GM11168 (cell line): ENCODE measurements around the gene SEC22B.
"Not testable (repeated sequence)": the region's sequence is repeated elsewhere in the genome, so short reads cannot be mapped to it uniquely, and the experiment has no call there.

ENCODE experiments used
- in situ Hi-C: fragments of 300-500 bp; cut with MboI; formaldehyde crosslinking; loops from one replicate; pipeline ENCODE4 v1.12.0; 2022; ENCODE audit warnings: low sequenced_read_pairs; ENCODE audit not compliant: unreplicated experiment

The SEC22B gene

DNA sequence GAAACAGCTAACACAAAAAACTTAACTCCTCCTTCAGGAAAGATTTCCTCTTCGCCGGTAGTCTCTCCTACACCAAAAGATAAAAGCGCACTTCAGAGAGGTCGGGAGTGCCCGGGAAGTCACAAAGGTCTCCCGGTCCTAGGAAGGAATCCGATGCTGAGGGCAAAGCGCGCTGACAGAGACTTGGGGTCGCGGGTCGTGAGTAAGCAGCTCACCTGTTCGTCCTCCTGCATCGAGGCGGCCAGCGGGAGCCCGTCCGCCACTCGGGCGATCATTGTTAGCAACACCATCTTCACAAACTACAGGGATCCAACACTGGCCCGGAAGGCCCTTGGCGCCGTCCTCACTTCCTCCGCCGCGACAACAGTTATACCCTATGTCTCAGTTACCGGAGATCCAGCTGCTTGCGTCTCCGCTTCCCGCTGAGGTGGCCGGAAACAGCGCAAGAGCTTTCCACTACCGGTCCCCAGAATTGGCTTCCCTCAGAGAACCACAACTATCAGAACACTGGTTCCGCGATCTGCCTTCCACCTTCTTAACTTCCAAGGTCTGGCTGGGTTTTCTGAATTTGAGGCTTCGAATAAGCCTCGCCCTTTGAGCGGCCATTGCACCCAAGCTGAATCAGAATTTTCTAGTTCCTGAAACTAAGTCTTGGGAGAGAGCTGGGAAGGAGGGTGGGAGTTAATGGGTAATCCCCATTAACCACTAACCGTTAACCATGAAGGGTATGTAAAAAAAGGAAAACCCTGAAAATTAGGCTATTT is at the start of gene SEC22B:
SEC22B (minus strand) TSS at position 429 of the 764 bp plus-strand sequence; CDS start at position 290, 139 bp downstream.
- in situ Hi-C loops, result no loop called here

DNA sequence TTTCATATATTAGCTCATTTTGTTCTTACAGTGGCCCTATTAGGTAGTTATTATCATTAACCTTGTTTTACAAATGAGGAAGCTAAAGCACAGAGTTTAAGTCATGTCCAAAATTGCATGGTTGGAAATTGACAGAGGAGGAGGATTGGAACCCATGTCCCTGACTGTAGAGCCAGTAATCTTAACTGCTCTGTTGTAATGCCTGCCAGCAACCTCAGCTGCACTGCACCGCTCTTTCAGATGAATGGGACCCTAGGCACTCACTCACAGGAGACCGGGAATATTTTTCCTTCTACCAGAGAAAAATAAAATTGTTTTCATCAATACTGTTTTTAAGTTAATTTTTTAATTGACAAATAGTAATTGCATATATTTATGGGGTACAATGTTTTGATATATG is 41.6 kb upstream of the SEC22B start:
- in situ Hi-C loops, result not testable (repeated sequence)

DNA sequence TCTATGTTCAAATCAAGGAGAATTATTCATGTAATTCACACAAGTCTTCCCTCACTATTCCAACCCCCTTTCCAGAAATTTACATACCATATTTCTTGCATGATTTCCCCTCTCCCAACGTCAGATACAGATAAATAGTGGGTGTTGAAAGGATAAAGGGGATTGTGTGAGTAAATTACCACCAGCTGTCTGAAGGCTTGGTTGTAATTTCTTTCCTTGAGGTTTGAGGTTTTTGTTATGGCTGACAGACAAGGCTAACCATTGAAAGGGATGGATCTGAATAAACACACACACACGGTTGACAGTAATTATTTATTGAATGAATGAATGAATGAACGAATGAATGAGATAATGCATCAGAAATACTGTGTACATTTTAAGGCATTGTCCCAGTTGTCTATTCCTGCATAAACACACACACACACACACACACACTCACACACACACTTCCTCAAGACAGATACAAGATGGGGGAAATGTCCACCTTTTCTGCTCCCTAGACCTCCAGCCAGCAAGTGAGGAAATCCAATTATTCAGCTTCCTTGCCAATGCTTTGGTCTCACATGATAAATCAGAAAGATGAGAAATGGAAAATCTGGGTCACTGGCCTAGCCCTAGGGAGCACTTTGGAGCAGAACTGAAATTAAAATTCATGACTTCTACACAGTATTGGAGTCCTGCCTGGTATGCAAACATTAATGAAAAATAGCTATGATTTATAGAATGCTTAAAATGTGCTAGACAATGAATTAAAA is 41.0 kb upstream of the SEC22B start:
- in situ Hi-C loops, result not testable (repeated sequence)

DNA sequence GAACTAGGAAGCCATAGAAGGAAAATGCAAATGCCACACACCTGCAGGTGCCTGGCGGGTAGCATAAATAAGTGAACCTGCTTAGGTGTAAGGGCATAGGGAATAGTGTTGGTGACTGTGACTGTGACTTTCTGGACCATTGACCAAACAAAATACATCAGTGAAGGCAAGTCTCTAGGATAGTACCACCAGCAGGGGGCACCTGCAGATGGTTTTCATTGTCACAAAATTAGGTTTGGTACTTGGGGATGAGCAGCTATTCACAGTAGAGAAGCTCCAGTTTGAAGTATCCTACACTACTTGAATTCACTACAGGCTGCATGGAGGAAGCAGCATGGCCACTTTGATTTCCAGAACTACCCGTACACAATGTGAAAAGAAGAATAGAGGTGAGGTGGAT is 37.3 kb upstream of the SEC22B start:
- in situ Hi-C loops, result not testable (repeated sequence)

DNA sequence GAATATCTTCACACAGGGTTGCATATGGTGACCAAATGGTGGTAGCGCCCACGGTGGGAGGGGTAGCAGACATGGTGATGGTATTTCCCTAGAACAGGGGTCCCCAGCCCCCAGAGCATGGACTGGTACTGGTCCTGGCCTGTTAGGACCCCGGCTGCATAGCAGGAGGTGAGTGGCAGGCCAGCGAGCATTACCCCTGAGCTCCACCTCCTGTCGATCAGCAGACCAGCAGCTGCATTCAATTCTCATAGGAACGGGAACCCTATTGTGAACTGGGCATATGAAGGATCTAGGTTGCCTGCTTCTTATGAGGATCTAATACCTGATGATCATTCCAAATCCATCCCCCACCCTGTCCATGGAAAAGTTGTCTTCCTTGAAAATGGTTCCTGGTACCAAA is 34.4 kb upstream of the SEC22B start:
- in situ Hi-C loops, result not testable (repeated sequence)

DNA sequence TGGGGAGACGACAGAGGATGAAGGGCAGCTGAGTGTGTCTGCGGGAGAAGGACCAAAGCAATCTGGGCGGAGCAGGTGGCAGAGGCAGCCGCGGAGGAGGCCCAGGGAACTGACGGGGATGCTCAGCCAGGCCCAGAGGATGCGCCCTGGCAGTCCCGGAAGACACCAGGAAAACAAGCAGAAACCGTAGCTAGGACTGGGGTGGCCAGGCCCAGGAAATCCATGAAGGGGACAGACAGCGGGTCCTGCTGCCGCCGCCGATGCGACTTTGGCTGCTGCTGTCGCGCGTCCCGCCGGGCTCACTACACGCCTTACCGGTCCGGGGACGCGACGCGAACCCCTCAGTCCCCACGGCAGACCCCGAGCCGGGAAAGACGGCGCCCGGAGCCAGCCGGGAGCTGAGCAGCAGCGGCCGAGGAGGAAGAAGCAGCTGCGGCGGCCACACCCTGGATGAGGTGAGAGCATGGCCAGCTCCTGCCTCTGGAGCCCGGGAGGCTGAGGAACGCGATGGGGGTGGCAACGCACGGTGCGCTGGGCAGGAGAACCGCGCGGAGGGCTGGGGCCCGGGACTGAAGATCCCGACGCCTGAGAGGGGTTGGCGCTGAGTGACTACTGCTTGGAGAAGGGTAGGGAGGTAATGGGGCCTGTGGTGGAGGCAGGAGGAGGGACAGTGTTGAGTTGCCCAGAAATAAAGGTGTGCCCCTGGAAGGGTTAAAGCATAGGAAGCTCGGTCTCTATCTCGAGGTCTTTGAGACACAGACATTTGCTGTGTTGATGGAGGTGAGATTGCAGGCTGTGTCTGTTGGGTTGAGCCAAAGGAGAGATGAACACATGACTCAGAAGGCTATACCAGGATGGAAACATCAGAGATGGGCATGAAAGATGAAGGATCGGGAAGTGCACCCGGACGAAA is 20.8 kb upstream of the SEC22B start:
- in situ Hi-C loops, result not testable (repeated sequence)

DNA sequence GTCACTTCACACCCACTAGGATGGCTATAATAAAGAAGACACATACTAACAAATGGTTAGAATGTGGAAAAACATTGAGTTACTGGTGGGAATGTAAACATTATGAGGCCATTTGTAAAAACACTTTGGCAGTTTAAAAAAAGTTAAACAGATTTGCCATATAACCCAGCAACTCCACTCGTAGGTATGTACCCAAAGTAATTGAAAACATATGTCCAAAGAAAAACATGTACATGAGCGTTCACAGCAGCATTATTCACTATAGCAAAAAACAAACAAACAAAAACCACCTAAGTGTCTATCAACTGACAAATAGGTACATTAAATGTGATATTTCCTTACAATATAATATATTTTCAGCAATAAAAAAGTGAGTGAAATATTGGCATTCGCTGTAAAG is 12.3 kb upstream of the SEC22B start:
- in situ Hi-C loops, result not testable (repeated sequence)

DNA sequence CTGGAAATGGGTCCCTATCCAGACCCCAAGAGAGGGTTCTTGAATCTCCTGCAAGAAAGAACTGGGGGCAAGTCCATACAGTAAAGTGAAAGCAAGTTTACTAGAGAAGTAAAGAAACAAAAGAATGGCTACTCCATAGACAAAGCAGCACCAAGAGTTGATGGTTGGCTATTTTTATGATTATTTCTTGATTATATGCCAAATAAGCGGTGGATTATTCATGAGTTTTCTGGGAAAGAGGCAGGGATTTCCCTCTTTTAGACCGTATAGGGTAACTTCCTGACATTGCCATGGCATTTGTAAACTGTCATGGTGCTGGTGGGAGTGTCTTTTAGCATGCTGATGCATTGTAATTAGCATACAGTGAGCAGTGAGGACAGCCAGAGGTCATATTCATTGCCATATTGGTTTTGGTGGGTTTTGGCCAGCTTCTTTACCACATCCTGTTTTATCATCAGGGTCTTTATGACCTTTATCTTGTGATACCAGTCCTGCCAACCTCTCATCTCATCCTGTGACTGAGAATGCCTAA is 5.9 kb upstream of the SEC22B start:
- in situ Hi-C loops, result not testable (repeated sequence)

DNA sequence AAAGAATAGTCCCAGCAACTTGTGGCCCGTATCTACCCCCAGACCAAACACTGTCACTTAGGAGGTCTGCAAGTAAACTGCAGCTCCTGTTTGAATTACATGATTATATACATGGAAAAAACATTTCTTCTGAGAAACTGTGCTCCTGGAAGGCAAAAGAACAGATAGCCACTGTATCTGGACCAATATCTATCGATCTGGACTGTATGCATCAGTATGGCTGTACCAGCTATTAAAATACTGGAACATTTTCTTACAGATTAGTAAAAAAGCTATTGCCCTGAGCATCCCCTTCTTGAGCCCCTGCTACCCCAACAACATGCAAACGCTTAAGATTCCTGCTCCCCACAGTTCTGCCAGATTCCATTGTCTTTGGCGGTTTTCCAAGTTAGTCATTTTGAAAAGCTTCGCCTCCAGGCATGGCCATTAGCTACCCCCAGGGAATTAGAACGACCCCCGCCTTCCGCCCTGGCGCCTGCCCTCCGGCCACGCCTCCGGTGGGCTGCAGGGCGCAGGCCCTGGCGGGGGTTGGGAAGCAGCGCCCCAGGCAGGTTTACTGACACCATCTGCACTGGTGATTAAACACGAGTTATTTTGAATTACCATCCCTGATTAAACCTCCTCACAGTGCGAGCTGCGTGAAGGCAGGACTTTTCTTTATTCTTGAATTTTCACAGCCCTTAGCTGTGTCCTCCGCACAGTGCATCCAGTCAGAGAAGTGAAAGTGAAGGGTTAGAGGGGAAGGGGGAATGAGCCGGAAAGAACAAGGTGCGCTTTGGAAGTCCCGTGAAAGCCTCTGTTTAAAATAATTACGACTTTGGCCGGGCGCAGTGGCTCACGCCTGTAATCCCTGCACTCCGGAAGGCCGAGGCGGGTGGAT is 3.7 kb upstream of the SEC22B start:
- in situ Hi-C loops, result not testable (repeated sequence)

DNA sequence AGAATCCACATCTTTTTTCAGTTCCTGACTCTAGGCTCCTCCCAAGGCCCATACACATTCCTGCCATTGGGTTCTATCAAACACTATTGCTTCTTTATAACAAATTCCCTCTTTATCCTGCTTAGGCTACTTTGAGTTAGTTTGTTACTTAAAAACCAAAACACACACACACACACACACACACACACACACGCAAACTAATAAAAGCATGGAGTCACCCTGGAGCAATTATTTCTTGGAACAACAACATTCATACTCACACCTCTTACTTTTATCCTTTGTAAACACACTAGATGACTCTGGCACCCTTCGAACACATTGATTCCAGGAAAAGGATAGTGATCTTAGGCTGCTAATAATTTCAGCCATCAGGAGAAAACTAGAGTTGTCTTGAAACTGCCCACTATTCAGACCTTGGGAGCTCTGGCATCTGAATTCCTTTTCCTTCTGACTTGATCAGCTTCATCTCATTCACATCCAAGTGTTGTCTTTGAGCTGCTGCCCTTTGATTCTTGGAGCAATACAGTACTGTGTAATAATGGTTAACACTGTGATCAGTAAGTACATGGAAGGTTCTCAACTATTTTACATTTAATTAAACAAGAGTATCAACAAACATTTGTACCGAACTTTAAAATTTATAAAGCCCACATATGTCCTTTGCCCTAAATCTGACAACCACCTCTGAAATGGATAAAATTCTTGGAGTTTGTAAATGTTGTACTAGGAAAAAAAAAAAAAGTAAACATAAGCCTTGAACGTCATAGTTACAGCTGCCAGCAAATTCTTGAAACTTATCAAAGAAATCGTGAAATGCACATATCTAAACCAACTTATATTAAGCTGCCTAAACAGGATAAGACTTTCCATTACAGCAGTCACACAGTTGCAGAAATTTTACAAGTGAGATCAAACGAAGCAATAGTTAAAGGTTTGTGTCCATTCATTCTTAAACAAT is 2.8 kb upstream of the SEC22B start:
- in situ Hi-C loops, result no loop called here

DNA sequence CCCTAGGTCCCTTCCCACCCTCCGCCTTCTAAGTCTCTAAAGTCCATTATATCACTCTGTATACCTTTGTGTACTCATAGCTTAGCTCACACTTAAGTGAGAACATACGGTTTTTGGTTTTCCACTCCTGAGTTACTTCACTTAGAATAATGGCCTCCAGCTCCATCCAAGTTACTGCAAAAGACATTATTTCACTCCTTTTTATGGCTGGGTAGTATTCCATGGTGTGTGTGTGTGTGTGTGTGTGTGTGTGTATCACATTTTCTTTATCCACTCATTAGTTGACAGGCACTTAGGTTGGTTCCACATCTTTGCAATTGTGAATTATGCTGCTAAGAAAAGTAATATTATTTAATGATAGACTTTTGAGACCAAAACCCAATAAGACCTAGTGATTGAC is 1.7 kb upstream of the SEC22B start:
- in situ Hi-C loops, result not testable (repeated sequence)

DNA sequence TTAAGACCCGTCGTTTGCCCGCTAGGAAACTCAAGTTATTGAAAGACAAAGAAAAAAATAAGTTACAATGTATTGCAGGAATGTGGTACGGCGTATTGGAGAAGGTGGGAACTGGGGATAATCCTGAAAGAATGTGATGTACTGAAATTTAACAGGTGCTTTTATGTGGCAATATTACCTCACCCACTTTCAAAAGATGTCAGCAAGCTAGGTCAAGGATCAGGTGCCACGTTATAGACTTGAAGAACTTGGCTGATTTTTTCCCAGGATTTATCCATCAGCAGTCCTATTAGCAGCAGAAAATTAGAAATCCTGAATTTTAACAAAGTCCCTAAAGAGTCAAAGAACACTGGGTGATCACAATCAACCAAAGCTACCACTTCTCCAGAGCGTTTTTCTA is 632 bp downstream of the SEC22B start:
- in situ Hi-C loops, result not testable (repeated sequence)

DNA sequence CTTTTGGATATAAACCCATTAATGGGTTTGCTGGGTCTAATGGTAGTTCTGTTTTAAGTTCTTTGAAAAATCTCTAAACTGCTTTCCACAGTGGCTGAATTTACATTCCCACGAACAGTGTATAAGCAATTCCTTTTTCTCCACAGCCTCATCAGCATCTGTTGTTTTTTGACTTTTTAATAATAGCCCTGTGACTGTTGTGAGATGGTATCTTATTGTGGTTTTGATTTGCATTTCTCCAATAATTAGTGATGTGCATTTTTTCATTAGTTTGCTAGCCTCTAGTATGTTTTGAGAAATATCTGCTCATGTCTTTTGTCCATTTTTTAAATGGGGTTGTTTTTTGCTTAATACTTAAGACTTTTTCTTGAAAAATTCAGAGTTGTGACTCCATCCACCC is 11.6 kb downstream of the SEC22B start:
- in situ Hi-C loops, result not testable (repeated sequence)

DNA sequence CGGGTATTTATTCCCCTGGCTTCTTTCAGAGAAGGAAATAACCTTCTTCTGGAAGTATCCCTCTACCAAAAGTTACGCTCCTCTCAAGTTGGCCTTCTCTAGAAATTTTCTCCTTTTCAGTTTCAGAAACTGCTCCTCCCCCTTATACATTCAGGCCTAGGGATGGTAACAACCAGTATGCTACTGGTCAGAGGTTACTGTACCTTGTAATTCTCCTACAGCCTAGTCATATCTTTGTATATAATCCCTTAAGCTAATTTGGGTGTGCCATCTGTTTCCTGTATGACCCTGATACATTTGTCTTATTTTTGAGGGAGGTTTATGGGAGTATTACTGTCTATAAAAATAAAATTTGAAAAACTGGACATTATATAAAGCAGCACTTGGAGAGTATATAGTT is 14.3 kb downstream of the SEC22B start:
- in situ Hi-C loops, result not testable (repeated sequence)

DNA sequence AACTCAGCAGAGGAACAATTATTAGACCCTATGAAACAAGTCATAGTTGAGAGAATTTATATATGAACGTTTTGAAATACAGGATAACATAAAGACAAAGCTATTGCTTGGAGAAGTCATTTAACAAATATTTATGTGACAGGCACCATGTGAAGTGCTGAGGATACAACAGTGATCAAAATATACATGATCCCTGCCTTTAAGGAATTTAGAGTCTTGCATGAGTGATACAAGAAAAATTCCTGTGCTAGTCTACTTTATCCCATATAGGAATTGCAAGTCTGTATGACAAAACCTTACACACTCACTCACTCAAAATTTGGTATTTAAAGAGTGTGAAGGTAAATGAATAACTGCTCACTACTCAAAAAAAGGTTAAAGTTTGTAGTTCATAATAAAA is 17.8 kb downstream of the SEC22B start:
- in situ Hi-C loops, result not testable (repeated sequence)

DNA sequence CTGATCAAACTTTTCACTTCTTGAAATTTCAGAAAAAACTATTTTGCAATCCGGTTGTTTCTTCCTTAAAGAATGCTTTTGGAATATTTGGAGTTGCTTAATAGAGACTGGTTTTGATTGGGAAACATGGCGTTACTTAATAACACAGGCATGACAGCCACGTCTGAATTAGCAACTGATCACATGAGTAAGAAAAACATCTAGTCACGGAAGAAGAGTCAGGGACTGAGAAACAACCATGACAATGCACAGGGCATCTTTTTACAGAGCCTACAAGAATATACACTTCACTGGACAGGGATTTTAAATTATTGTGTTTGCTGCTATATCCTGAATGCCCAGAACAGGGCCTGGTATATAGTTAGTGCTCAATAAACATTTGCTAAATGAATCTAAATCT is 18.2 kb downstream of the SEC22B start:
- in situ Hi-C loops, result not testable (repeated sequence)

DNA sequence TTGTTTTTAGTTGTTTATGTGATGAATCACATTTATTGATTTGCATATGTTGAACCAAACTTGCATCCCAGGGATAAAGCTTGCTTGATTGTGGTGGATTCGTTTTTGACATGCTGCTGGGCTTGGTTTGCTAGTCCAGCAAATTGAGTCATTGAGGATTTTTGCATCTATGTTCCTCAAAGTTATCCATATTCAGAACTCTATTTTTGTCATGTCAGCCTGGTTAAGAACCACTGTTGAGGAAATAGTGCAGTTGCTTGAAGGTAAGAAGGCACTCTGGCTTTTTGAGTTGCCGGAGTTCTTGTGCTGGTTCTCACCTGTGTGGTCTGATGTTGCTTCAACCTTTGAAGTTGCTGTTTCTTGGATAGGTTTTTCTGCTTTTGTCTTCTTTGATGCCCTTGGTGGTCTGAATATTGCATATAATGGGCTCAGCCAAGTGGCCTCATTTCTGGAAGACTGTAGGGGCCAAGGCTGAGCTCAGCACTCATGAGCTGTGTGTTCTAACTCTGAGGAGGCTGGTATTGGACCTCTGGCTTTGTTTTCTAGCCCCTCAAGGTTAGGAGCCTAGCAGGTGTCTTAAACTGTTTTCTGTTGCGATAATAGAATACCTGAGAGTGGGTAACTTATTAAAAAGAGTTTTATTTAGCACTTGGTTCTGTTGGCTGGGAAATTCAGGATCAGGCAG is 26.0 kb downstream of the SEC22B start:
- in situ Hi-C loops, result not testable (repeated sequence)
